GM21786 (cell line): ENCODE results near the gene RPH3AL.

Experiments
- ATAC-seq: cut with Tn5 transposase; IDR thresholded peaks from one replicate; pipeline ENCODE4 v1.9.1; 2021; ENCODE audit not compliant: unreplicated experiment

RPH3AL gene

GRCh38 chr17:337022-337420 lies 15.6 kb downstream of the RPH3AL start:
- ATAC-seq: no peak

GRCh38 chr17:336110-337021 lies 16.2 kb downstream of the RPH3AL start:
- no peak for ATAC-seq

- ATAC-seq: no peak
Measured at GRCh38 chr17:335691-336090, 16.9 kb downstream of the RPH3AL start.

GRCh38 chr17:334974-335481 lies 17.6 kb downstream of the RPH3AL start:
- ATAC-seq: no peak

GRCh38 chr17:333626-334396 lies 18.8 kb downstream of the RPH3AL start:
- no peak for ATAC-seq

GRCh38 chr17:332558-333322 lies 19.9 kb downstream of the RPH3AL start:
- ATAC-seq: no peak

GRCh38 chr17:332023-332422 lies 20.6 kb downstream of the RPH3AL start:
- no peak for ATAC-seq

- ATAC-seq: no peak
Measured at GRCh38 chr17:330993-331701, 21.5 kb downstream of the RPH3AL start.

- ATAC-seq: no peak
Measured at GRCh38 chr17:329784-330420, 22.7 kb downstream of the RPH3AL start.

GRCh38 chr17:327971-328370 lies 24.6 kb downstream of the RPH3AL start:
- ATAC-seq: no peak

GRCh38 chr17:327296-327695 lies 25.3 kb downstream of the RPH3AL start:
- no peak for ATAC-seq

GRCh38 chr17:326010-326621 lies 26.5 kb downstream of the RPH3AL start:
- no peak for ATAC-seq

GRCh38 chr17:325270-326009 lies 27.2 kb downstream of the RPH3AL start:
- no peak for ATAC-seq

- ATAC-seq: no peak
Measured at GRCh38 chr17:323721-324571, 28.7 kb downstream of the RPH3AL start.

GRCh38 chr17:323181-323580 lies 29.4 kb downstream of the RPH3AL start:
- ATAC-seq: no peak

GRCh38 chr17:322006-322780 lies 30.4 kb downstream of the RPH3AL start:
- no peak for ATAC-seq

GRCh38 chr17:321386-321941 lies 31.1 kb downstream of the RPH3AL start:
- ATAC-seq: no peak
